HG02763 (cell line): ENCODE results near the gene GJA3.

Experiments used
- ATAC-seq: cut with Tn5 transposase; IDR thresholded peaks from one replicate; pipeline ENCODE4 v1.9.1; 2021; ENCODE audit warnings: mild to moderate bottlenecking, moderate library complexity; ENCODE audit not compliant: unreplicated experiment

GJA3 gene

DNA sequence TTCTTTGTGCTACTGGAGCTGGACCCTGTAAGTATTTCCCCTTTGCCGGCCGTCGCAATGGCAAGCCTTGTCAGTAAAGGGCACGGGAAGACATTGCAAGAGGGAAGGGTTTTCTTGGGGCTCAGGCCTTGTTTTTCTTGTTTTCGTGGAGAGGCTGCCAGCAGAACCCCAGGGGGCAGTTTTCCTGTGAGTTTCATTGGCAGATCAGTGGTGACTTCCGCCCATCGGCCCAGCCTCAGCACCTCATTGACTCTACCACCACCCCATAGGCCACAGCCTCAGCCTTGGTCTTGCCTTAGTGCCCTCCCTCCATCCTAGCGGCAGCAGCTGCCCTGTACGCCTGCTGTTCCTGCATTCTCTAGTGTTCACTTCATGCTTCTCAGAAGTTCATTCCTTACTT is 61.5 kb downstream of the GJA3 start:
- no peak for ATAC-seq

DNA sequence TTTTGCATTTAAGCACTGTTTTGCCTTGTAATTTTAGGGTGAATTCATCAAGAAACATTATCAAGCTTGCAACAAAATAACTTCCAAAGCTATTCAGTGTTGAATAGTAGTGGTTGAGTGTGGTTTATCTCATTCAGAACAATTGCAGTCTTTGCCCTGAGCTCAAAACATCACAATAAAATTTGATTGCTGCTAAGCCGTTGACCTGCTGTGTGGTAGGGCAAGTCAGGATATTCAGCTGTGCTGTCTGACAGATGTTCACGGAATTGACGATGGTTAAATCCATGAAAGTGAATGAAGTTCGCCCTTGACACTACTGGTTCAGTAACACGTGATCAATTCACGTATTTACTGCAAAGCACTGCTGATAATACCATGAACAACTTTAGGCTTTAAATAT is 66.9 kb downstream of the GJA3 start:
- no peak for ATAC-seq

DNA sequence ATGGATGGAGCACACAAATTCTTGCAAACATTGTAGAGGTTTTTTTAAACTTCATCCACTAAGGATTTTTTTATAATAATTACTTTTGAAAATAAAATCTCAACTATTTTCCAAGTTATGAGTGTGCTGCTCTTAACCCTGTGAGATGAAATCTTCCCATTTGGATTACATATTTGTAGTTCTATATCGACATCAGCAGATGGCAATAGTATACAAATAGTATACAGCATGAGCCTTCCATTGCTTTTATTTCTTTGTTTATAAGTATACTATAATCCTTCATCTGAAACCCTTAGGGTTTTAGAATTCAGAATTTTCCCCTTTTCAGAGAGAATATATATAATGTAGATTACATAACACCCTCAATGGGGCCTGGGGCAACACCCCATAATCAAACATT is 70.5 kb downstream of the GJA3 start:
- no peak for ATAC-seq
